BJ (cell line): ENCODE measurements around the gene CHD8. TPM values are rescaled to one million over a fixed set of nuclear protein-coding genes. Genes with fewer than 3 reads are reported as not detected.

Experiments
- CTCF ChIA-PET: fragments of 350-600 bp; formaldehyde crosslinking; extraction: SDS; loops from one replicate; lab custom pipeline; 2021; ENCODE audit warnings: antibody characterized with exemption, inconsistent platforms; lab: Yijun Ruan, JAX
- POLR2A ChIA-PET: fragments of 300-600 bp; sonication (Branson Sonifier 250); formaldehyde crosslinking; extraction: SDS; loops from one replicate; lab custom pipeline; 2021; ENCODE audit warnings: antibody characterized with exemption; lab: Charles Lee
- DNase-seq: peaks from one replicate; pipeline ENCODE4 v3.0.0-alpha.2; 2011; ENCODE audit warnings: low read depth
- H3K27me3 ChIP-seq: 2 replicates; pipeline ENCODE4 v1.6.0; 2011; ENCODE audit warnings: low read length; ENCODE audit not compliant: control insufficient read depth, insufficient read depth
- H3K36me3 ChIP-seq: 2 replicates; pipeline ENCODE4 v1.5.1; 2011; ENCODE audit warnings: low read length; ENCODE audit not compliant: control insufficient read depth, insufficient read depth
- H3K4me3 ChIP-seq: 2 replicates; pipeline ENCODE4 v1.5.1; 2011; ENCODE audit warnings: low read depth, mild to moderate bottlenecking, control low read depth, low read length
- polyA plus RNA-seq: library from polyadenylated mRNA; depleted of rRNA; stranded (reverse); fragments of >200 nt; gene quantifications from 2 replicates; pipeline ENCODE4 v1.2.3, GENCODE V29; 2011
- TF ChIP-seq, protein P1 (sequence below): IDR thresholded peaks from 2 replicates; pipeline ENCODE4 v1.5.1; 2011; ENCODE audit warnings: low read depth, mild to moderate bottlenecking, control low read depth, inconsistent platforms, low read length, moderate library complexity; ENCODE audit not compliant: insufficient read depth

The CHD8 gene
- polyA plus RNA-seq, 1 experiment = 25.4 TPM

DNA sequence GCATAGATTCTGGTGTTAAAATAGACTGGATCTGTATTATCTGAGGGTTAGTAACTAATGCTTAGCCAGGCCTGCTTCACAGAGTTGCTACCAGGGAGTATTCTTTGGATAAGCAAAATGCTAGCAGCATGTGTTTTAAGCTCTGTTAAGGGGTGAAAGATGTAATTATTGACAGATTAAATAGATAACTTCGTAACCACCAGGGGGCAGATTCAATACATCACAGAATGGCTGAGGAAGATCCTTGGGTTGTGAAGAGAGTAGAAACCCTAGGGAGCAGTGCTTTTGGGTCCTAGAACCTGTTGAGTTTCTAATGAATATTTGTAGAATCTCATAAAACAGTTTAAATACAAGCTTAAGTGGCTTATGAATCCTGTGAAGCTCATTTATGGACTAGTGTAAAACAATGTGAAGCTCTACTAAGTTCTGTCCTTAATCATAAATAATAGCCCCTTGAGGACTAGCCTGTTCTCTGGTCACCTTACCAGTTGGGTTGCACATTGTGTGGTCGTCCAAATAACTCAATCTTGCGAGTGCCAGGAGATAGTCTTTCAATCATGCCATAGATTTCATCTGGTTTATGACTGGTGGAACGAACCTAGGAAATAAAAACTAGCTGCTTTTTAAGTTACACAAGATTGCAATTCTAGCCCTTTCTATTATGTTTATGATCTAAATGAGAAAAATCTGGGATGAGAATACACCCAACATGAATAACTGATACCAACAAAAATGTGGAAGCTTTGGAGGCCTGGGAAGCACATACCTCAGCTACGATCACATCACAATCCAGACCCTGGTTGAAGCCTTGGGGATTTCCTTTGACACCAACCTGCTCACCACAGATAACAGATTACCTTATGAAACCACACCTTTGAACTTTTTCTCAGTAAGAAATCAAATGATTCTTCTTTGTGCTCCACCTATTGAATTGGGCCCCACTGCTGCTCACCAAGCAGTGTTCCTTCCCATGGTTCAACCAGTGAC is 42.9 kb upstream of the CHD8 start:
- no peak for DNase-seq
- ChIA-PET POLR2A (interaction anchor here (0.6 kb wide), 1 partner anchor 15 kb away, joined by 3 read pairs; no protein-coding TSS in a partner anchor), CTCF (interaction anchor here (0.6 to 3.1 kb wide), 16 partner anchors 9 to 85 kb away, joined by 3 to 22 read pairs (median 4); partner anchors contain the start of genes CHD8, METTL3, RAB2B and SALL2)
- Histone ChIP-seq H3K4me3 (no peak overlapping the region), H3K36me3 (peaks cover 25% of the 10 kb centered on the region), H3K27me3 (no peaks in the 10 kb centered on the region)
- TF ChIP-seq, protein P1, sequence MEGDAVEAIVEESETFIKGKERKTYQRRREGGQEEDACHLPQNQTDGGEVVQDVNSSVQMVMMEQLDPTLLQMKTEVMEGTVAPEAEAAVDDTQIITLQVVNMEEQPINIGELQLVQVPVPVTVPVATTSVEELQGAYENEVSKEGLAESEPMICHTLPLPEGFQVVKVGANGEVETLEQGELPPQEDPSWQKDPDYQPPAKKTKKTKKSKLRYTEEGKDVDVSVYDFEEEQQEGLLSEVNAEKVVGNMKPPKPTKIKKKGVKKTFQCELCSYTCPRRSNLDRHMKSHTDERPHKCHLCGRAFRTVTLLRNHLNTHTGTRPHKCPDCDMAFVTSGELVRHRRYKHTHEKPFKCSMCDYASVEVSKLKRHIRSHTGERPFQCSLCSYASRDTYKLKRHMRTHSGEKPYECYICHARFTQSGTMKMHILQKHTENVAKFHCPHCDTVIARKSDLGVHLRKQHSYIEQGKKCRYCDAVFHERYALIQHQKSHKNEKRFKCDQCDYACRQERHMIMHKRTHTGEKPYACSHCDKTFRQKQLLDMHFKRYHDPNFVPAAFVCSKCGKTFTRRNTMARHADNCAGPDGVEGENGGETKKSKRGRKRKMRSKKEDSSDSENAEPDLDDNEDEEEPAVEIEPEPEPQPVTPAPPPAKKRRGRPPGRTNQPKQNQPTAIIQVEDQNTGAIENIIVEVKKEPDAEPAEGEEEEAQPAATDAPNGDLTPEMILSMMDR = peak; percentile 50

DNA sequence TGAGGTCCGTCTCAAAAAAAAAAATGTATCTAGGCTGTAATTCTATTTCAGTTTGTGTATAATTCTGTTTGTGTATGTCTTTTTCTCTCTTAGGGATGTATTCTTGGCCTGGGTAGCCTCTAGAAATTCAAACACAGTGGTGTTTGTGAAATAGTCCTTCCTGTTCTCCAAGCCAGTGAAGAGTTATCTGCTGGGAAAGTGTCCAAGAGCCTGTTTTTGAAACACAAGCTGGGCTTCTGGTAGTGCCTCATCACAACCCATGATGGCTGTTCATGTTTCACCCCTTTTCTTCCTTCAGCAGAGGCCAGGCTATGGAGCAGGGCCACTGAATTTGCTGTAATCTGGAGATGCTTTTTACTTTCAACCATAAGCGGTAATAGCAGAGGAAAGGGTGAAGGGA is 40.5 kb upstream of the CHD8 start:
- CTCF ChIA-PET = interaction anchor here (0.7 to 0.9 kb wide), 2 partner anchors 20 to 60 kb away, joined by 3 to 5 read pairs; no protein-coding TSS in a partner anchor
- Histone ChIP-seq H3K36me3 (peaks cover 24% of the 10 kb centered on the region), H3K4me3 (no peak overlapping the region), H3K27me3 (no peaks in the 10 kb centered on the region)
- POLR2A ChIA-PET = no interaction called here
- no peak for DNase-seq
- TF ChIP-seq, protein P1 = no peak

DNA sequence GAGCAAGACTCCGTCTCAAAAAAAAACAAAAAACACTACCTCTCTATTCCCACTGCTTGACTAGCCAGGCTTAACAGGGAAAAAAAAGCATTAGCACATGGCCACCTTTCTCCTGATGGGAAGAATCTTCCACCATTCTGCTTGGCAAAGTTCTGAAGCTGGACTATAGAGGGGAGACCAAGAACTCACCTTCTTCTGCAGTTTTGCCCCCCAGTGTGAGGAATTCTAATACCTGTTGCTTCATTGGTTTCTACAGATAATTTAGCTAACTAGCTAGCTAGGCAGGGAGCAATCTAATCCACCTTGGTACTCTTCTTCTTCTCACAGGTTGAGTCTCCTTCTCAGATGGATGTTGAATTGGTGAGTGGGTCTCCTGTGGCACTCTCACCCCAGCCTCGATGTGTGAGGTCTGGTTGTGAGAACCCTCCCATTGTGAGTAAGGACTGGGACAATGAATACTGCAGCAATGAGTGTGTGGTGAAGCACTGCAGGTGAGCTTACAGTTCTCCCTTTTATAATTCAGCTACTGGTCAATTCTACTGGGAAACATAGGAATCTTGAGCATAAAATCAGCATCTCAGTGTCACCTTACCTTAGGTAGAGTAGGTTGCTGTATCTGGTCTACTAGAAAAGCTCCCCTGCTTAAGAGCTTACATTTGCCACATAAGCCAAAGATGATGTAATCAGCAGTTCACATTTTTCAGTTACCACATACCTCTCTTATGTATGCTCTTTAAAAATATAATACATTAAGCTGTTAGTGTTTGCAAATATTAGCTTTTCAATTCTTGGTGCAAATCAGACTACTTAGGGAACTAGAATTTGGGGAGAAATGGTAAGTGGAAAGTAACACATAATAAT is 39.2 kb upstream of the CHD8 start:
- CTCF ChIA-PET = interaction anchor here (0.6 to 1.7 kb wide), 6 partner anchors 16 to 429 kb away, joined by 3 to 6 read pairs (median 4); partner anchors contain the start of genes METTL3, RAB2B and TOX4
- TF ChIP-seq, protein P1 = no peak
- DNase-seq = no peak
- POLR2A ChIA-PET = no interaction called here
- H3K36me3 ChIP-seq = peaks cover 20% of the 10 kb centered on the region
- H3K27me3 ChIP-seq = no peaks in the 10 kb centered on the region
- H3K4me3 ChIP-seq = no peak overlapping the region

DNA sequence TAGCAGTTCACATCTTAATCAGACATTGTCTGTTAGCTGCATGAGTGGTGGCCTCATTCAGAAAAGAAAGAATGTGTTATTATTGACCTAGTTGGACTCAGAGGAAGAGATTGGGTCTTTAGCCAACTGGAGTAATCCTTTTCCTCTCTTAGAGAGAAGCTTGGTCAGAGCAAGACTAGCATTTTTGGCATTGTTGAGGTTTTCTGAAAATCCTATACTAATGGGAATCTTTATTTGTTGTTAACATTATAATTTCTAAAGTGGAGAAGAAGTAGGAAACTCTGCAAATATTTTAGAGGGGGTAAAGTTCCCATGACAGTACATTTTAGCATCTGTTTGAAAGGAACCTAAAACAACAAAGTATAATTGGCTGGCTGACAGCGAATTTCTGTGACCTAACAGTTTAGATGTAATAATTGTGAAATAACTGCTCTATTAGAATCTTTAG is 30.7 kb upstream of the CHD8 start:
- H3K4me3 ChIP-seq = no peak overlapping the region
- no peaks in the 10 kb centered on the region for H3K27me3 ChIP-seq
- peaks cover 8% of the 10 kb centered on the region for H3K36me3 ChIP-seq
- CTCF ChIA-PET = interaction anchor here (3.8 to 4.8 kb wide), 2 partner anchors 10 to 12 kb away, joined by 14 to 22 read pairs; partner anchors contain the start of genes RAB2B and TOX4
- DNase-seq = peak; percentile 93
- POLR2A ChIA-PET = interaction anchor here (0.6 kb wide), 1 partner anchor 1835 kb away, joined by 6 read pairs; the partner anchor contains the start of gene PABPN1
- TF ChIP-seq, protein P1 = no peak
